Measurements from ENCODE around the gene HSPB3. TPM values are rescaled to one million over a fixed set of nuclear protein-coding genes. Genes with fewer than 3 reads are reported as not detected.

The HSPB3 gene
- total RNA-seq, 1 donor from 2014 or later = 1.1 TPM

DNA sequence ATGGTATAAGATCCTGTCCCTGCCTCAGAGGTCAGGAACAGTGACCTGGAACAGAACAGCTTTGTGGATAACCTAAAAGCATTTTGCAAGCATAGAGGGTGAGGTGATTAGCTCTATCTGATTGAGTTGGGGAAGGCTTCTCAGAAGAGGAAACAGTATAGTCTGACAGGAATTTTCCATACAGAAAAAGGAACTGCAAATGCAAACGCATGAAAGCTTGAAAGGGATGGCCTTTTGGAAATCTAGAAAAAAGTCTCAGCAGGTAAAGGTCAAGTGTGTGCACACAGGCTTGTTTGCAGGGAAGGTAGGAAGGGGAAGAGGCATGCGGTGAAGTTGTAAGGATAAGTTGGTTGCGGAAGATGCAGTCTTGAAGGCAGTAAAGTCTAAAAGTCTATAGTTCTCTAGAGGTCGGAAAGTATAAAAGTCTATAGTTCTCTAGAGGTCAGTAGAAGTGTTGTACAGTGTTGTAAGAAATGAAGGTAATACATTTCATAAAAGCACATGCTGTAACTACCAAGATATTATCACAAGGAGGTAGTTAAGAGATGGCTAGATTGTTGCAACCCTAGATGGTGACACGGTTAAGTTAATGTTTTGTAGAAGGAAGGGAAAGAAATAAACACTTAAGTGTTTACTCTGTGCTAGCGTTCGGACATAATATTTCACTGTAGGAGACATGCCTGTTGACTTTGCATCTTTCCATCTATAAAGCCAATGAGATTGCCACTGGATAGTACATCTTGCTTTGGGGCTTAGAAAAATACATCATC, 16.7 kb upstream of the HSPB3 start:
- H3K27ac ChIP-seq = no peak overlapping the region
- ATAC-seq (no peak), DNase-seq (no peak)
- H3K4me3 ChIP-seq = no peak overlapping the region
- no peaks in the 10 kb centered on the region for H3K9me3 ChIP-seq
- no peaks in the 10 kb centered on the region for H3K36me3 ChIP-seq
- H3K27me3 ChIP-seq = no peaks in the 10 kb centered on the region
- H3K4me1 ChIP-seq = no peaks in the 10 kb centered on the region
- TF ChIP-seq, protein P1, sequence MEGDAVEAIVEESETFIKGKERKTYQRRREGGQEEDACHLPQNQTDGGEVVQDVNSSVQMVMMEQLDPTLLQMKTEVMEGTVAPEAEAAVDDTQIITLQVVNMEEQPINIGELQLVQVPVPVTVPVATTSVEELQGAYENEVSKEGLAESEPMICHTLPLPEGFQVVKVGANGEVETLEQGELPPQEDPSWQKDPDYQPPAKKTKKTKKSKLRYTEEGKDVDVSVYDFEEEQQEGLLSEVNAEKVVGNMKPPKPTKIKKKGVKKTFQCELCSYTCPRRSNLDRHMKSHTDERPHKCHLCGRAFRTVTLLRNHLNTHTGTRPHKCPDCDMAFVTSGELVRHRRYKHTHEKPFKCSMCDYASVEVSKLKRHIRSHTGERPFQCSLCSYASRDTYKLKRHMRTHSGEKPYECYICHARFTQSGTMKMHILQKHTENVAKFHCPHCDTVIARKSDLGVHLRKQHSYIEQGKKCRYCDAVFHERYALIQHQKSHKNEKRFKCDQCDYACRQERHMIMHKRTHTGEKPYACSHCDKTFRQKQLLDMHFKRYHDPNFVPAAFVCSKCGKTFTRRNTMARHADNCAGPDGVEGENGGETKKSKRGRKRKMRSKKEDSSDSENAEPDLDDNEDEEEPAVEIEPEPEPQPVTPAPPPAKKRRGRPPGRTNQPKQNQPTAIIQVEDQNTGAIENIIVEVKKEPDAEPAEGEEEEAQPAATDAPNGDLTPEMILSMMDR (IDR thresholded peaks at IDR 0.05) = no peak
- intact Hi-C loops (cut with DNase I) = no loop called here

DNA sequence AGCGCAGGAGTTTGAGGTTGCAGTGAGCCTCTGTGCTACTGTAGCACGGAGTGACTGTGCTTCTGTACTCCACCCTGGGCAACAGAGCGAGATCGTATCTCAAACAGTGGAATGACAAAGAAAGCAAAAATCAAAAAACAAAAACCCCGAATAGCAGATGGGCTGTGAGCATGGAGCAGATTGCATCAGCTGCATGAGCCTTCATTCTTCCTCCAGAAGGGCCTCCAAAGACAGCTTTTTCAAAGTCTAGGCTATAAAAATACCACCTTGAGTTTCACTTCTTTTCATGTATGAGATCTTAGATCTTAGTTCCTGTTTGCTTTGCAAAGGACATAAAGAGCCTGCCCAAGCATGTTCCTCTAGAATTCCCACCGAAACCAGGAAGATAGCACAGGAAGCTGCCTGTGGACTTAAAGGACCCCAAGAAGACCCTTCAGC, 15.0 kb upstream of the HSPB3 start:
- H3K4me1 ChIP-seq = no peaks in the 10 kb centered on the region
- DNase-seq (no peak), ATAC-seq (no peak)
- H3K4me3 ChIP-seq = no peak overlapping the region
- TF ChIP-seq, protein P1 (IDR thresholded peaks at IDR 0.05) = no peak
- no peak overlapping the region for H3K27ac ChIP-seq
- no peaks in the 10 kb centered on the region for H3K36me3 ChIP-seq
- H3K27me3 ChIP-seq = no peaks in the 10 kb centered on the region
- intact Hi-C loops (cut with DNase I) = no loop called here
- H3K9me3 ChIP-seq = no peaks in the 10 kb centered on the region

GRCh38 chr5:54442271-54442670, 13.2 kb upstream of the HSPB3 start:
- Histone ChIP-seq H3K27ac (no peak overlapping the region), H3K4me1 (no peaks in the 10 kb centered on the region), H3K27me3 (no peaks in the 10 kb centered on the region), H3K36me3 (no peaks in the 10 kb centered on the region), H3K4me3 (no peak overlapping the region), H3K9me3 (no peaks in the 10 kb centered on the region)
- ATAC-seq (no peak), DNase-seq (no peak)
- TF ChIP-seq, protein P1 (IDR thresholded peaks at IDR 0.05) = no peak
- intact Hi-C loops (cut with DNase I) = no loop called here

- DNase-seq (no peak), ATAC-seq (no peak)
- H3K9me3 ChIP-seq = no peaks in the 10 kb centered on the region
- no peaks in the 10 kb centered on the region for H3K27me3 ChIP-seq
- intact Hi-C loops (cut with DNase I) = no loop called here
- H3K36me3 ChIP-seq = no peaks in the 10 kb centered on the region
- TF ChIP-seq, protein P1 (IDR thresholded peaks at IDR 0.05) = peak; percentile 46
- no peak overlapping the region for H3K27ac ChIP-seq
- no peaks in the 10 kb centered on the region for H3K4me1 ChIP-seq
- no peak overlapping the region for H3K4me3 ChIP-seq
Observed at GRCh38 chr5:54443270-54443669, 12.2 kb upstream of the HSPB3 start.

GRCh38 chr5:54445691-54446378, 9.7 kb upstream of the HSPB3 start:
- intact Hi-C loops (cut with DNase I) = no loop called here
- ATAC-seq (no peak), DNase-seq (no peak)
- no peaks in the 10 kb centered on the region for H3K27me3 ChIP-seq
- no peak overlapping the region for H3K4me3 ChIP-seq
- H3K9me3 ChIP-seq = no peaks in the 10 kb centered on the region
- no peaks in the 10 kb centered on the region for H3K4me1 ChIP-seq
- TF ChIP-seq, protein P1 (IDR thresholded peaks at IDR 0.05) = no peak
- no peak overlapping the region for H3K27ac ChIP-seq
- H3K36me3 ChIP-seq = no peaks in the 10 kb centered on the region

All from upper lobe of right lung (tissue), 1 donor.